Measurements from ENCODE around the gene TMEM164.

Gene TMEM164

DNA sequence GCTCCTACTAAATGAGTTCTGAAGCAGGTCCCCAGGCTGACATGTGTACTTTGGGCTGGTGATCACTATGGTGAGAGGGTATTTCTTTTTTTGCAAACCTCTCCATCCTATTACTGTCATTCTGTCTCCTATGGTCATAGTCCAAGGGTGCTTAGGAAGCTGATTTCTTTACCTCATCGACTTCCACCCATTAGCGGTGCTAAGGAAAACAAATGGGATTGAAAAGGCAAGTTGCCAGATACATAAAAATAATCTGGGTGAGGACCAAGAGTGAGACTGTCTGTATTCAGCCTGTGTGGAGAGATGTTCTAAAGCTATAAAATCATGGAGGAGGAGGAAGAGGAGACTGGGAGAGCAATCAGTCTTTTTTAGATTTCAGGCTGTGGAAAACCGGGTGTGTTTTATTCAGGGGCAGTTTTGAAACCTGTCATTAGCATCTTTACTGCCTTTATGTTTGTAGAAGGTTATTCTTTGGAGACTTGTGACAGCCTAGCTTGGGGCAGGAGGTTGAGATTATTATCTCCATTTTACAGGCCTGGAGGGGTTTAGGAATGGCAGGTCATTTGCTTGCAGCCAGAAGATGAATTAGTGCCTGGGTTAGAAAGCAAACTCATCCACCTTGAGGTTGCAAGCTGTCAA lies 1.9 kb downstream of the TMEM164 start:
- no peak for DNase-seq (ENCODE audit: extremely low read depth, low read depth)

DNA sequence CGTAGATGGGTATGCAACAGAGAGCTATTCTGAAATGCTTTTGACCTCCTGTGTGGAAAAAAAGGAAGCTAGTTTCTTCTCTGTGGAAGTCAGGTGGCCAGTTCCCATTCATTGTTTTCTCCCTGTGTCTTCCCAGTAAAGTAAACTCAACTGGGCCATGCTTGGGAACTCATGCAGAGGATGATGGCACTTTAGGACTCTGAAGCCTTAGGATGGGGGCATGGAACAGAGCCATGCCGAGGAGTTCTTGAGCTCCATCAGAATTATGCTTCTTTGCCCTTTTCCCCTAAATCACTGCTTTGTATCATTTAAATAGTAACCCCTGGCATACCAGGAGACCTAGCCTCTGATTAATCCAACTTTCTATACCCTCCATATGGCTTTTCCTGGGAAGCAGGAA lies 3.2 kb downstream of the TMEM164 start:
- no peak for DNase-seq (ENCODE audit: extremely low read depth, low read depth)
- TF ChIP-seq, protein P1, sequence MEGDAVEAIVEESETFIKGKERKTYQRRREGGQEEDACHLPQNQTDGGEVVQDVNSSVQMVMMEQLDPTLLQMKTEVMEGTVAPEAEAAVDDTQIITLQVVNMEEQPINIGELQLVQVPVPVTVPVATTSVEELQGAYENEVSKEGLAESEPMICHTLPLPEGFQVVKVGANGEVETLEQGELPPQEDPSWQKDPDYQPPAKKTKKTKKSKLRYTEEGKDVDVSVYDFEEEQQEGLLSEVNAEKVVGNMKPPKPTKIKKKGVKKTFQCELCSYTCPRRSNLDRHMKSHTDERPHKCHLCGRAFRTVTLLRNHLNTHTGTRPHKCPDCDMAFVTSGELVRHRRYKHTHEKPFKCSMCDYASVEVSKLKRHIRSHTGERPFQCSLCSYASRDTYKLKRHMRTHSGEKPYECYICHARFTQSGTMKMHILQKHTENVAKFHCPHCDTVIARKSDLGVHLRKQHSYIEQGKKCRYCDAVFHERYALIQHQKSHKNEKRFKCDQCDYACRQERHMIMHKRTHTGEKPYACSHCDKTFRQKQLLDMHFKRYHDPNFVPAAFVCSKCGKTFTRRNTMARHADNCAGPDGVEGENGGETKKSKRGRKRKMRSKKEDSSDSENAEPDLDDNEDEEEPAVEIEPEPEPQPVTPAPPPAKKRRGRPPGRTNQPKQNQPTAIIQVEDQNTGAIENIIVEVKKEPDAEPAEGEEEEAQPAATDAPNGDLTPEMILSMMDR (IDR thresholded peaks at IDR 0.05; ENCODE audit: low read depth, low read length) = no peak

More for the DNA sequence above, 1.9 kb downstream of the TMEM164 start:
- TF ChIP-seq, protein P1 (IDR thresholded peaks at IDR 0.05; ENCODE audit: low read depth, low read length) = no peak

DNA sequence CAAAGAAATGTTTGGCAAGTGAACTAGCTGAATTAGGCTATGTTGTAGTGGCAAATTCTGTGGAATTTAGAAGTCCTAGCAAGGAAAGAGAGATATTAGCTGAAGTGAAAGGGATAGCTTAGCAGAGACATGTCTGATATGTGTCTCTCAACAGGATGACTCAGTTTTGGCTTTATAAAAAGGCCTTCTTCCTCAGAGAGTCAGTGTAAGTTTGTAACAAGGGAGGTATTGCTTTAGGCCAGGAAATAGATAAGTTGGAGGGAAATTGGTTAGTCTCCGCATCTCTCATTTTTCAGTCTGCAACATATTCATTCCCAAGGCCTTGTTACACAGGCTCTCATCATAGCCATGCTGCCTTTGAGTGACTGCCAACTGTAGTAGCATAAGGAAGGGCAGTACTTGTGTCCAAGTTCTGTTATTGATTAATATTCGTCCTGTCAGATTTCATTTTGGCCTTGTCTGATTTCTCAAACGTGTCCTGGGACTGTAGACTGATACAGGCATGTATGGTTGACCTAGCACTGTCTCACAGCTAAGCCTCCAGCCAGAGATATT lies 4.0 kb downstream of the TMEM164 start:
- TF ChIP-seq, protein P1 (IDR thresholded peaks at IDR 0.05; ENCODE audit: low read depth, low read length) = no peak
- peak; percentile 10 for DNase-seq (ENCODE audit: extremely low read depth, low read depth)

DNA sequence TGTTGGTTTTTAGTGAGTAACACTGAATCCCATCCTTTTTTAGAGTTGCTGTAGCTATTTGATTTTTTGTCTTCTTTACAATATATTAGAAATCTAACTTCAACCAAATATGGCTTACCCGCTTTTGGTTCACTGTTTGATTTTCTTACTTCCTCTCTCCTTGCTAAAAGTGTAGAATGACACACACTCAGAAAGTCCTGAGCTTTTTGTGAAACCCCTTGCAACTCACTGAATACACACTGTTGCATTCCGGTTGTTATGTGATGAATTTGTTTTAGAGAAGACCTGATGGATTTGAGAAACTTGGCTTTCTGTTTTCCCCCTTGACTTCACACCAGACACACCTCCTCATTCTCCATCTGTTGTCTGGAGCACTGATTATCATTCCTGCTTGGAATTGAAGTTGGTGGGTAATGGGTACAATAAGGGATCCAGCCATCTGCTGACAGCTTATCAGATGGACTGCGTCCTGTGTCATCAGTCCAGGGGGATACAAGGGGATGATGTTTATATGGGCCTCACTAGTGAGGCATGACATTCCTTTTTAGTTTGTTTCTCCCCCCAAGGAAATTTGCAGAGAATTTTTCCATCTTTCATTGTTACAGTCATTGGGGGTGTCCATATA lies 5.2 kb downstream of the TMEM164 start:
- DNase-seq (ENCODE audit: extremely low read depth, low read depth) = no peak
- TF ChIP-seq, protein P1 (IDR thresholded peaks at IDR 0.05; ENCODE audit: low read depth, low read length) = no peak

DNA sequence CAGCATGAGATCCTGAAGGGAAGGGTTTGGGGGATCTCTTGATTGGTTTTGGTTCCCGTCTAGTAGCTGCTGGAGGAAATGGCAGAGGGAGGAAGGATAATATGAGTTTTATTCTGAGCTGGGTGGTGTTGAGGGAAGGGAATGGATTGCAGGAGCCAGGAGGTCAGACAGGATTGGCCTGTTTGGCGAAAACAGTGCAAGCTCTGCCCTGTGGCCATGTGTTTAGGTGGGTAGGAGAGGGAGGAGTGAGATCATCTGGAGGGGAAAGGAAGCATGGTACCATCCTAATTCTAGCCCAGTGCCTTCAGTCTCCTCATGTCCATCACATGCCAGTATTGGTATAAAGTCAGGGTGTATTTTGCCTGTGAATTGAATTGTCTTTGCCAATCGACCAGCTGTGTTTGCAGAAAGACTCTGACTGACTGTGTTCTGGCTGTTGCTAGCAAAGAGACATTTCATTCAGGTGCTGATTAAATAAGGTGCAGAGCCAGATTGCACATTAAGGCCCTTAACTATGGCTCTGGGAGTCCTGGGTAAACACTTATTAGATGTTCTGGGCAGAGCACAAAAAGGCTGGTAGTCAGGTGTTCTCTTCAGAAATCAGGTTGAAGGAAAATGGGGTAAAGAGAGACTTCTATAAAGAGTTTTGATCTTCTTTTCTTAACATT lies 10.0 kb downstream of the TMEM164 start:
- no peak for DNase-seq (ENCODE audit: extremely low read depth, low read depth)
- TF ChIP-seq, protein P1 (IDR thresholded peaks at IDR 0.05; ENCODE audit: low read depth, low read length) = no peak

DNA sequence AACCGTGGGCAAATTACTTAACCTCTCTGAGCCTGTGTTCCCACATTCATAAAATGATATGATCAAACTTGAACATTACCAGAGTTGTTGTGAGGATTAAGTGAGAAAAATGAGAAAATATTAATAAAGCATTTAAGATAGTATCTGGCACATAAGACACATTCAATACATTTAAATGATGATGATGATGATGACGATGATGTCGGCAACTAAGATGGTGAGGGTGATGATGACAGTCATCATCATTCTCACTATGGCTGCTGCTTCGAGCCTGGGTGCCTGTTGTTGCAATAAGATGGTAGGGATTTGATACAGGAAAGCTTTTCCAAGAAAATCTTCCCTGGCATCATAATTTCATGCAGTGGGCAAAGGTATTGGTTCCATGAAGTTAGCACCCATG lies 11.1 kb downstream of the TMEM164 start:
- no peak for DNase-seq (ENCODE audit: extremely low read depth, low read depth)
- TF ChIP-seq, protein P1 (IDR thresholded peaks at IDR 0.05; ENCODE audit: low read depth, low read length) = no peak

DNA sequence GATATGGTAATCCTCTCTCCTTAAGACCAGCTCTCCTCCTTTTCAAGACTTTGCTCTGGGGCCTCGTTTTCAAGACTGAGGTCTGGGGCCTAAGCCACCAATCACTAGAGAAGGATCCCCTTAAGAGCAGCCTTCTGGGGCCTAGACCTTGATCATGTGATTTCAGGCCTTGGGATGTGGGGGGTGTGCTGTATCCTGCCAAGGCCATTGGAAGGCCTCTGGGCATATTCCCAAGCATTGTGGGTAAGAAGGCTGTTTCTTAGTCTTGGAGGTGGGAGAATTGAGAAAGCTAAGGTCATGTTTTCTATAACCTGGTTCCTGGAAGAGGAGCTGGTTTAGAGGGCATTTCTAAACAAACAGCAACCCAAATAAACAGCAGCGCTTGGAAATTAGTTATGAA lies 12.1 kb downstream of the TMEM164 start:
- TF ChIP-seq, protein P1 (IDR thresholded peaks at IDR 0.05; ENCODE audit: low read depth, low read length) = no peak
- no peak for DNase-seq (ENCODE audit: extremely low read depth, low read depth)

Measured in AG09319 (cell line).